ENCODE measurements around the gene PALM2AKAP2.

DNA sequence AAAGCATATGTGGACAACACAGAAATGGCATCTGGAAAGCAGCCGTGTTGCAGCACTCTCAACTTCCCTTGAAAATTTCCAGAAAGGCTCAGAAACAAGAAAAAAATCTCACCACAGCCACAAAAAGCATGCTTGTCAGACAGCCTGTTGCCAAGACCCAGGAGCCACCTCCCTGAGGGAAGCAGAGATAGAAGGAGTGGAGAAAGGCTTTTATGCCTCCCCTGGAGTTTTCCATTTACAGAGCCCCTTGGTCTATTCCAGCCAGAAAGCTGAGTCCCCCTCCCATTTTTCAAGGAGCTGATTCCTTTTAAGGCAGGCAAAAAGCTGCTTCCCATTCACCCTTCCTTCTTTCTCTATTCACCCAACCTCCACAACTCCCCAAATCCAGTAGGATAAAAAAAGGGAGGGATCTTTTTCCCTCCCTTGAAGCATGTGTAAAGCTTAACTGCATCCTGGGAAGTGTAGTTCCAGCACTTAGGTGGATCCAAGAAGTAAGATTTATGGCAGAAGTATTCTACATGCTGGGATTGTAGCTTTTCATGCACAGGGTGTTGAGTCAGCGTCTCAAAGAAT, 37.1 kb upstream of the PALM2AKAP2 start:
- TF ChIP-seq, protein P1, sequence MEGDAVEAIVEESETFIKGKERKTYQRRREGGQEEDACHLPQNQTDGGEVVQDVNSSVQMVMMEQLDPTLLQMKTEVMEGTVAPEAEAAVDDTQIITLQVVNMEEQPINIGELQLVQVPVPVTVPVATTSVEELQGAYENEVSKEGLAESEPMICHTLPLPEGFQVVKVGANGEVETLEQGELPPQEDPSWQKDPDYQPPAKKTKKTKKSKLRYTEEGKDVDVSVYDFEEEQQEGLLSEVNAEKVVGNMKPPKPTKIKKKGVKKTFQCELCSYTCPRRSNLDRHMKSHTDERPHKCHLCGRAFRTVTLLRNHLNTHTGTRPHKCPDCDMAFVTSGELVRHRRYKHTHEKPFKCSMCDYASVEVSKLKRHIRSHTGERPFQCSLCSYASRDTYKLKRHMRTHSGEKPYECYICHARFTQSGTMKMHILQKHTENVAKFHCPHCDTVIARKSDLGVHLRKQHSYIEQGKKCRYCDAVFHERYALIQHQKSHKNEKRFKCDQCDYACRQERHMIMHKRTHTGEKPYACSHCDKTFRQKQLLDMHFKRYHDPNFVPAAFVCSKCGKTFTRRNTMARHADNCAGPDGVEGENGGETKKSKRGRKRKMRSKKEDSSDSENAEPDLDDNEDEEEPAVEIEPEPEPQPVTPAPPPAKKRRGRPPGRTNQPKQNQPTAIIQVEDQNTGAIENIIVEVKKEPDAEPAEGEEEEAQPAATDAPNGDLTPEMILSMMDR (IDR thresholded peaks at IDR 0.05) = no peak
- no peak for TF ChIP-seq POLR2A (IDR thresholded peaks at IDR 0.05)
